GM06990 (cell line): ENCODE data around the gene WDR91.

ENCODE experiments used
- DNase-seq: peaks from one replicate; pipeline ENCODE4 v3.0.0-alpha.2; 2011; ENCODE audit not compliant: insufficient read length; ENCODE audit errors: extremely low read depth
- H3K27me3 ChIP-seq: replicated peaks from 2 replicates; pipeline ENCODE4 v1.6.0; 2011; ENCODE audit warnings: low read length; ENCODE audit not compliant: control insufficient read depth, insufficient read depth
- H3K36me3 ChIP-seq: 2 replicates; pipeline ENCODE4 v1.5.1; 2011; ENCODE audit warnings: low read length; ENCODE audit not compliant: control insufficient read depth, insufficient read depth
- H3K4me3 ChIP-seq: replicated peaks from 2 replicates; pipeline ENCODE4 v1.5.1; 2011; ENCODE audit warnings: low read depth, mild to moderate bottlenecking, control low read depth, low read length
- TF ChIP-seq, protein P1 (sequence below): IDR thresholded peaks from 2 replicates; pipeline ENCODE4 v1.5.1; 2011; ENCODE audit warnings: low read length, control low read depth, mild to moderate bottlenecking, inconsistent platforms; ENCODE audit not compliant: insufficient read depth, poor library complexity, severe bottlenecking

Gene WDR91

DNA sequence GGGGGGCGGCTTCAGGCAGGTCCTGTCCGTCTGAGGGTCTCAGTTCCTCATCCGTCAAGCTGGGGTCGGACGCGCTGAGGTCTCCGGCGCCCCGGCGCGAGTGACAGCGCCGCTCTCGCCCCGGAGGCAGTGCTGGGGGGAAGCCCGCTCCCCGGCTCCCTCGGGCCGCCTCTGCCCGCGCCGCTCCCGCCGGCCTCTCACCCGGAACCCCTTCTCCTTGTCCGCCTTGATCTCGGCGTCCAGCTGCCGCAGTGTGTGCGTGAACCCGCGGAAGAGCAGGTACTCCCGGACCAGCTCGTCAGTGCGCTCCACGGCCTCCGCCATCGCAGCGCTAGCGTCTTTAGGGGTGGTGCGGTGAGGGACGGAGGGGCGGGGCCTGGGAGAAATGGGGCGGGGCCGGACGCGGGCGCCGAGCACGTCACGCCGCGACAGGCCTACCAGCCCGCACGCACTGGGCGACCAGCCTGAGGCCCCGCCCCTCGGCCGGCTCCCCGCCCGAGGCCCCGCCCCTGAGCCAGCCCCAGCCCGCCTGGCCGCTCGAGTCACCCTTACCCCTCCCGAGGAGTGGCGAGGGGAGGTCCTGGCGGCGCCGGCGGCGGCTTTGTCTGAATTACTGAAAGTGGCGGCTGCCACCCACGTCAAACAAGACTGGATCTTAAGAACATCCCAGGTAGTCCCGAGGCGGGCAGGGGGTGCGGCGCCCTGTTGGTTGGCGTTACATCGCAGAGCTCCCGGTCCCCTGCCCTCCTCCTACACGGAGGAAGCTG, at the start of gene WDR91:
Gene WDR91 (minus strand): TSS at position 348 of the 767 bp plus-strand sequence. CDS start 24 bp downstream, at position 324.
- peak; percentile 96 for DNase-seq
- TF ChIP-seq, protein P1, sequence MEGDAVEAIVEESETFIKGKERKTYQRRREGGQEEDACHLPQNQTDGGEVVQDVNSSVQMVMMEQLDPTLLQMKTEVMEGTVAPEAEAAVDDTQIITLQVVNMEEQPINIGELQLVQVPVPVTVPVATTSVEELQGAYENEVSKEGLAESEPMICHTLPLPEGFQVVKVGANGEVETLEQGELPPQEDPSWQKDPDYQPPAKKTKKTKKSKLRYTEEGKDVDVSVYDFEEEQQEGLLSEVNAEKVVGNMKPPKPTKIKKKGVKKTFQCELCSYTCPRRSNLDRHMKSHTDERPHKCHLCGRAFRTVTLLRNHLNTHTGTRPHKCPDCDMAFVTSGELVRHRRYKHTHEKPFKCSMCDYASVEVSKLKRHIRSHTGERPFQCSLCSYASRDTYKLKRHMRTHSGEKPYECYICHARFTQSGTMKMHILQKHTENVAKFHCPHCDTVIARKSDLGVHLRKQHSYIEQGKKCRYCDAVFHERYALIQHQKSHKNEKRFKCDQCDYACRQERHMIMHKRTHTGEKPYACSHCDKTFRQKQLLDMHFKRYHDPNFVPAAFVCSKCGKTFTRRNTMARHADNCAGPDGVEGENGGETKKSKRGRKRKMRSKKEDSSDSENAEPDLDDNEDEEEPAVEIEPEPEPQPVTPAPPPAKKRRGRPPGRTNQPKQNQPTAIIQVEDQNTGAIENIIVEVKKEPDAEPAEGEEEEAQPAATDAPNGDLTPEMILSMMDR = peak; percentile 7
- peak within 1 kb of the TSS; percentile 83 for H3K4me3 ChIP-seq
- peaks cover 1% of the 10 kb centered on the region; the same call in 1 of the 2 replicates for H3K36me3 ChIP-seq
- no peaks in the 10 kb centered on the region for H3K27me3 ChIP-seq

DNA sequence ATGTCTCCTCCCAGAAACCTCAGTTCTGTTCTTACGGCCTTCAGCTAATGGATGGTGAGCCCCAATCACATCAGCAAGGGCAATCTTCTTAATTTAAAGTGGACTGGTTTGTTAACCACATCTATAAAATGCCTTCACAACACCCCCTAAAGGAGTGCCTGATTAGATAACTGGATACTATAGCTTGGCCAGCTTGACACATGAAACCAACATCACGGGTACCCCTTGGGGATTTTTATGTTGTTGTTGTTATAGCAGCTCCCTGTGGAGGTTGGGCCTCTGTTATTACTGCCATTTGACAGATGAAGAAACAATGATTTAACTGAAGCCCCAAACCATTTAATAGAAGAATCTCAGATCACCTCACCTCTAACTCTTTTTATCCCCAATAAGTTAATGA, 49.1 kb upstream of the WDR91 start:
- TF ChIP-seq, protein P1 = no peak
- H3K4me3 ChIP-seq = no peak overlapping the region
- H3K36me3 ChIP-seq = no peaks in the 10 kb centered on the region
- no peaks in the 10 kb centered on the region for H3K27me3 ChIP-seq
- DNase-seq = no peak

DNA sequence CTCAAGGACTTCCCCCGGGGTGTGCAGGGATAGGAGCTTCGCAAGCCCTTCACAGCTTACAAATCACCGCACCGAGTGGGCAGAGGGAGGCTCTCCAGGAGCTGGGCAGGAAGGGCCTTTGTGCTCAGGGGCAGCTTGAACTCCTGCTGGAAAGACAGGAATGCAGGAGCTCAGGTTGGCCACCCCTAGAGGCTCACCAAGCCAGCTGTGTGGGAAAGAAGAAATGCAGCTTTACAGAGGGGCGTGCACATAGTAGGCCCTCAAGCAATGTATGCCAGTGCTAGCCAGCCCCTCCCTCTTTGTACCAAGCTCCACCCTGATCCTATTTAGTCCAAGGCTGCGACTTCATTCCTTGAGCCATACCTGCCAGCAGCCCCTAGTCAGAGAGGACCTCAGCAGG, 48.4 kb upstream of the WDR91 start:
- no peaks in the 10 kb centered on the region for H3K27me3 ChIP-seq
- H3K4me3 ChIP-seq = no peak overlapping the region
- TF ChIP-seq, protein P1 = no peak
- no peaks in the 10 kb centered on the region for H3K36me3 ChIP-seq
- no peak for DNase-seq

DNA sequence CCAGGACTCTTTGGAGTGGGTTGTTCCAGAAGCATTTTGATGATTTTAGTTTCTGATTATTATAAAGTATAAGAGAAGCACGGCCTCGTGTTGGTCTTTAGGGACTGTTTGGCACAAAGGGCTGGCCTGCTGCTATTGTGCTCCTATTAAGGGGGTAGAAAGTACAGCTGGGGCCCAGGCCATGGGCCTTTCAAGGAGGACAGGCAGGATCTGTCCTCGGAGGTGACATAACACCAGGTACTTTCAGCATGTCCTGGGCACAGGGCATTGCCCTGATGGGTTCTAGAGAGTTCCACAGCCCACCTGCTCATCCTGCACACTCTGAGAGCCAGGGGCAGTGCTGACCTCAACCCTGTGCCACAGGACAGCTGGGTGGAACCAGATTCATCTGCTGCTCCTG, 47.3 kb upstream of the WDR91 start:
- no peak for DNase-seq
- Histone ChIP-seq H3K27me3 (no peaks in the 10 kb centered on the region), H3K4me3 (no peak overlapping the region), H3K36me3 (no peaks in the 10 kb centered on the region)
- TF ChIP-seq, protein P1 = no peak

DNA sequence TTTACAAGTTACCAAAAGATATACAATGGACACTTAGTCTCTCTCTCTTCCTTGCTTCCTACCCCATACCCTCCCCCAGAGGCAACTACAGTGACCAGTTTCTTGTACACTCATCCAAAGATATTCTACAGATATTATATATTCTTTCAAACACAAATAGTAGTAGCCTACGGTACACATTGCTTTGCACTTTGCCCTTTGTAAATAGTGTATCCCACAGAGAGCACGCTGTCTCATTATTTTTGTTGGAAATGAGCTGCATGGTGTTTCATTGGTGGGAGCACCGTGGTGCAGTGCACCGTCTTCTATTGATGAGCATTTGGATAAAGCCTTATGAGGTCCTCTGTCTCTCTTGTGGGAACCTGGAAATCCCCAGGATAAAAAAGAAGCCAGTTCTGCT, 46.5 kb upstream of the WDR91 start:
- no peak overlapping the region for H3K4me3 ChIP-seq
- TF ChIP-seq, protein P1 = no peak
- H3K27me3 ChIP-seq = no peaks in the 10 kb centered on the region
- no peak for DNase-seq
- no peaks in the 10 kb centered on the region for H3K36me3 ChIP-seq
